SU-DHL-6 (cell line): Measurements from ENCODE around the gene XKR7.

Source experiments
- EZH2phosphoT487 ChIP-seq: fragments of 200-600 bp; sonication (generic), shearing (Covaris generic); conservative IDR thresholded peaks from 2 replicates; pipeline ENCODE4 v1.6.1; 2018; ENCODE audit warnings: mild to moderate bottlenecking, antibody characterized with exemption, low read length, moderate library complexity, mixed read lengths
- TF ChIP-seq, protein P1 (sequence below): fragments of 200-600 bp; sonication (generic); IDR thresholded peaks from one replicate; pipeline ENCODE4 v1.5.1; 2017; ENCODE audit warnings: antibody characterized with exemption, mild to moderate bottlenecking, low read length, moderate library complexity; ENCODE audit not compliant: insufficient read depth, poor library complexity, severe bottlenecking

GRCh38 chr20:32045999-32046398 is 78.0 kb downstream of the XKR7 start:
- TF ChIP-seq, protein P1, sequence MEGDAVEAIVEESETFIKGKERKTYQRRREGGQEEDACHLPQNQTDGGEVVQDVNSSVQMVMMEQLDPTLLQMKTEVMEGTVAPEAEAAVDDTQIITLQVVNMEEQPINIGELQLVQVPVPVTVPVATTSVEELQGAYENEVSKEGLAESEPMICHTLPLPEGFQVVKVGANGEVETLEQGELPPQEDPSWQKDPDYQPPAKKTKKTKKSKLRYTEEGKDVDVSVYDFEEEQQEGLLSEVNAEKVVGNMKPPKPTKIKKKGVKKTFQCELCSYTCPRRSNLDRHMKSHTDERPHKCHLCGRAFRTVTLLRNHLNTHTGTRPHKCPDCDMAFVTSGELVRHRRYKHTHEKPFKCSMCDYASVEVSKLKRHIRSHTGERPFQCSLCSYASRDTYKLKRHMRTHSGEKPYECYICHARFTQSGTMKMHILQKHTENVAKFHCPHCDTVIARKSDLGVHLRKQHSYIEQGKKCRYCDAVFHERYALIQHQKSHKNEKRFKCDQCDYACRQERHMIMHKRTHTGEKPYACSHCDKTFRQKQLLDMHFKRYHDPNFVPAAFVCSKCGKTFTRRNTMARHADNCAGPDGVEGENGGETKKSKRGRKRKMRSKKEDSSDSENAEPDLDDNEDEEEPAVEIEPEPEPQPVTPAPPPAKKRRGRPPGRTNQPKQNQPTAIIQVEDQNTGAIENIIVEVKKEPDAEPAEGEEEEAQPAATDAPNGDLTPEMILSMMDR: no peak
- no peak for TF ChIP-seq EZH2phosphoT487
